Measurements from ENCODE around the gene GATA5.
"Not testable (repeated sequence)": the region's sequence is repeated elsewhere in the genome, so short reads cannot be mapped to it uniquely, and the experiment has no call there.

Gene GATA5

DNA sequence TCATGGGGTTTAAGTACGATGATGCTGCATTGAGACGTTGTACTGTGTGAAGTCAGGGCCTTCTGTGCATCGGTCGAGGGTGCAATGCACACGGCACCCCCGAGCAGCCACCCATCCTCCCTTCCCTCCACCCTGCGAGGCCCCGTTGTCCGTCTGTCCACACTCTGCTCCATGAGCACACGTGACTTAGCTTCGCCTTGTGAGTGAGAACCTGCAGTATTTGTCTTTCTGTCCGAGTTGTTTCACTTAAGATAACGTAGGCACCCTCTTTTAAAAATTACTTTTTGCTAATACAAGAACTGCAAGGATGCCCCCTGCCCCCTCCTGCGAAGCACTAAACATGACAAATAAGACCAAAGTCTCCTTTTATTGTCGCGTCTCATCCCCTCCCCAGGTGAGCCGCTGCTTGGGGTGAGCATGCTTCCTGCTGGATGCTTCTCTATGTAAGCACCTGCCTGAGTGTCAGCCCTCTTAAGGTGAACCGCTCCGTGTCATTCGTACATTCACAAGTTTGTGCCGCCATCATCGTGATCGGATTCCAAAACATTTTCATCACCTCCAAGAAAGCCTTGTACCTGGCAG, 44.8 kb downstream of the GATA5 start:
- no peak for DNase-seq (ENCODE audit: low read depth, low spot score)

DNA sequence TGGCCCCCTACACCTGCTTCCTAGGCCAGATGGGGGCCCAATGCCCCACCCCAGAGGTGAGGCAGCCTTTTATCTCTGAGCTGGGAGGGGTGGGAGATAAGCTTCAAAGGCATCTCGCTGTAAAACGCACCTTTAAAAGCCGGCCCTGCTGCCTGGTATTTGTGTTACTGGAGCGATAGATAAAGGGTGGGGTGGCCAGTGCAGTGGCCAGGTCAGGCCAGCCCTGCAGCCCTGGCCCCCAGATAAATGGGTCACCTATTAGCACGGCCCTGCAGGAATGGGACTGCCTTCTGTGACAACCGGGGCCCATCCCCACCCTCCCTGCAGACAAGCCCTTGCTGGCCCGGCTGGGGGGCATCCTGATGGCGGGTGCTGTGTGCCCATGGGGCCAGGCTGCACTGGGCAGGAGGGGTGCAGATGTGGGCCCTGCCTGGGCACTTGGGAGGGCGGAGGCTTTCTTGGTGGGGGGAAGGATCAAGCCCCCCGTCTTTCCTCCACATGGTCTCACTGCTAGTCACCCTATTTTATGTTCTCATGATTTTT, 45.4 kb downstream of the GATA5 start:
- DNase-seq (ENCODE audit: low read depth, low spot score) = no peak

GRCh38 chr20:62429455-62430310, 46.1 kb downstream of the GATA5 start:
- DNase-seq (ENCODE audit: low read depth, low spot score) = no peak

DNA sequence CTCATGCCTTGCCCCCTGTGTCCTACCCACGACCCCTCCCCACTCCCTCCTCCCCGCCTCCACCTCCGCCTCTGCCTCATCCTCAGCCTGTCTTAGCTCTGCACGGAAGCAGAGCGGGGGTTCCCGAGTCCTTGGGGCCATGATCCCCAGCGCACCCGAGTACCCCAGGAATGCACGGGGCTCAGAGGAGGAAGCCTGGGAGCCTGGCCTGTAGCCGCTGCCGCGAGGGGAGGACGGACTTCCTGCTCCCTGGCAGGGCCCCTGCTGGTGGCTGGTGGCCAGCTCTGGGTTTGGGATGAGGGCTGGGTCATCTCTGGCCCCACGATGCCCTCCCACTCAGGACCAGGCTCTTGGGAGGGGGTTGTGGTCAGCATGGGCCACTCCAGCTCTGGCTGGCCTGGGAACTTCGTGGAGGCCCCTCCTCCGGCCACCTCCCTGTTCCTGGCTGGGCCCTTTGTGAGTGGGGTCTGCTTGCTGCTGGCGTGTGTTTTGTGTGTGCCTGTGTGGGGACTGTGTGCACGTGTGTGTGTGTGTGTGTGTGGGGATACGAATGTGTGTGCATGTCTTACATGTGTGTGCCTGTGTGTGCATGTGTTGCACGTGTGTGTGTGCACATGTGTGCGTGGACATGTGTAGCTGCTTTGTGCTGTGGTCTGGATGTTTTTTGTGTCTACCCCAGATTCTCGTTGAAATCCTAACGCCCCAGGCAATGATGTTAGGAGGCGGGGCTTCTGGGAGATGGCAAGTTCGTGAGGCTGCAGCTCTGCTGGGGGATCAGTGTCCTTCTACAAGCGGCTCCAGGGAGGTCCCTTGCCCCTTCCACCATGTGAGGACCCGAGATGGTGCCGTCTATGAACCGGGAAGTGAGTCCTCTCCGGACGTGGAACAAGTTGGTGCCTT, 47.1 kb downstream of the GATA5 start:
- DNase-seq (ENCODE audit: low read depth, low spot score) = no peak

- no peak for DNase-seq (ENCODE audit: low read depth, low spot score)
Observed at GRCh38 chr20:62428002-62428372, 47.8 kb downstream of the GATA5 start.

- DNase-seq (ENCODE audit: low read depth, low spot score) = no peak
Observed at GRCh38 chr20:62427172-62428001, 48.4 kb downstream of the GATA5 start, which contains the start of gene RBBP8NL. TSS of gene RBBP8NL (minus strand) at chr20:62427539. CDS start at chr20:62419647, 7,892 bp downstream.

- no peak for DNase-seq (ENCODE audit: low read depth, low spot score)
Observed at GRCh38 chr20:62426699-62427131, 49.1 kb downstream of the GATA5 start.

- DNase-seq (ENCODE audit: low read depth, low spot score) = not testable (repeated sequence)
Observed at GRCh38 chr20:62426059-62426348, 49.8 kb downstream of the GATA5 start.

- DNase-seq (ENCODE audit: low read depth, low spot score) = no peak
Observed at GRCh38 chr20:62425281-62426058, 50.3 kb downstream of the GATA5 start.

DNA sequence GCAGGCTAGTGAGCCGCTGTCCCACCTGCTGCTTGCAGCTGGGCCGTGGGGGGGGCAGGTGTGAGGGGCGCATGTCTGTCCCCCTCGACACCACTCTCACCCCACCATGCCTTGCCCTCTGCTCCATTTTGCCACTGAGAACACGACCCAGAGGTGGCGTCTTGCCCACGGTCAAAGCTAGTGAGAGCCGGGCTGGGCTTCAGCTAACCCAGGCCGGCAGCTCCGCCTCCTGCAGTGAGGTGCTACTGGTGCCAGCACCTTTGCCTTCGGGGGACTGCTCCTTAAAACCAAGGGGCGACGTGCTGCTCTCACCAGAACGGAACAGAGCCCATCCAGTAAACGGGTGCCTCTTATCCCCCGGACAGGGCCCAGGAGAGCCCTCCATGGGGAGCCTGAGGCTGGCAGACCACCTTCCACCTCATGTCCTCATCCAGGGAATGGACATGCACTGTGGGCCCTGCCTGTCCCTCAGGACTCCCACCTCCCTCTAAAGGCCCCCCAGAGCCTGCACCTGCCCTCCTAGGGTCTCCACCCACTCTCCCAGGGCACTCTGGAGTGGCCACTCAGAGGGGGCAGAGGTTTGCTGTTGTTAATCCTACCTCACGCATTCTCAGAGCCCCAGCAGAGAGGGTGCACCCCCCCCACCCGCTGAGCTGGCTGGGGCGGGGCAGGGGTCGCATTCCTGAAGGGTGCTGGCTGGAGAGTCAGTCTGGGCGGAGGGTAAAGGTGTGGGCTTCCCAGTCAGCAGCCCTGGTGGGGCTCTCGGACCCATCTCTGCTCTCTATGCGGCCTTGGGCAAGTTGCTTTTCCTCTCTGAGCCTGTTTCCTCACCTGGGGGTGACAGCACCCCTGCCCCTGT, 51.3 kb downstream of the GATA5 start:
- no peak for DNase-seq (ENCODE audit: low read depth, low spot score)

- no peak for DNase-seq (ENCODE audit: low read depth, low spot score)
Observed at GRCh38 chr20:62423326-62423706, 52.5 kb downstream of the GATA5 start.

DNA sequence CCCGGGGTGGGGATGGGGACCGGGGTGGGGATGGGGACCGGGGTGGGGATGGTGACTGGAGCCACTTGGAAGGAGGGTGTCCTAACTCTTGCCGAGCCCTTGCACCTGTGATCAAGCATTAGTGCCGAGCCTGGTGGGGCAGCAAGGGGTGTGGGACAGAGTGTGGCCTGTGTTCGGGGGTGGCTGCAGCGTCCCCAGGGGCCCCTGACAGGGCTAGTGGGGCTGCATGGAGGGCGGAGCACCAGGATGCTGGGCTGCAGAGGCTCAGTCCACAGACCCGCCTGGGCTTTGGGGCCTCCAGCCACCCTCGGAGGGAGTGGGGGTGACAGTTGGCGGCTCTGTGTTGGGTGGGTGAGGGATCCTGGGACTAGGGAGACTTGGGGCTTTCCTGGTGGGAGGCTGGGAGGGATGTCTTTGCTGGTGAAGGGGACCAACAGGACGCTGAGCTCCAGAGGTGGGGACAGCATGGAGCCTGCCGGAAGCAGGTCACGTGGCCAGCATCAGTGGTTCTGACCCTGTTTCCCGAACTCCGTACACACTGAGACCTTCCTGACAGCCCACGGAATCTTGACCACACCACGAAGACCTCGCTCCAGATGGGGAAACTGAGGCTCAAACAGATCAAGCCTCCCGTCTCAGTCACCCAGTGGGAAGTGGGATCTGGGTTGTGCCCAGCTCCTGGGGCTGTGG, 53.0 kb downstream of the GATA5 start:
- DNase-seq (ENCODE audit: low read depth, low spot score) = no peak

DNA sequence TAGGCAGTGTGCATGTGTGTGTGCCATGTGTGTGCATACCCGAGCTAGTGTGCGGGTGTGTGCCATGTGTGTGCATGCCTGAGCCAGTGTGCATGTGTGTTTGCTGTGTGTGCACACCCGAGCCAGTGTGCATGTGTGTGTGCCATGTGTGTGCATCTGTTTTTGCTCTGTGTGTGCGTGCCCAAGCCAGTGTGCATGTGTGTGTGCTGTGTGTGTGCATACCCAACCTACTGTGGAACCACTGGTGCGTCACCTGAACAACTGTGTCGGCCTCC, 54.1 kb downstream of the GATA5 start:
- DNase-seq (ENCODE audit: low read depth, low spot score) = no peak

DNA sequence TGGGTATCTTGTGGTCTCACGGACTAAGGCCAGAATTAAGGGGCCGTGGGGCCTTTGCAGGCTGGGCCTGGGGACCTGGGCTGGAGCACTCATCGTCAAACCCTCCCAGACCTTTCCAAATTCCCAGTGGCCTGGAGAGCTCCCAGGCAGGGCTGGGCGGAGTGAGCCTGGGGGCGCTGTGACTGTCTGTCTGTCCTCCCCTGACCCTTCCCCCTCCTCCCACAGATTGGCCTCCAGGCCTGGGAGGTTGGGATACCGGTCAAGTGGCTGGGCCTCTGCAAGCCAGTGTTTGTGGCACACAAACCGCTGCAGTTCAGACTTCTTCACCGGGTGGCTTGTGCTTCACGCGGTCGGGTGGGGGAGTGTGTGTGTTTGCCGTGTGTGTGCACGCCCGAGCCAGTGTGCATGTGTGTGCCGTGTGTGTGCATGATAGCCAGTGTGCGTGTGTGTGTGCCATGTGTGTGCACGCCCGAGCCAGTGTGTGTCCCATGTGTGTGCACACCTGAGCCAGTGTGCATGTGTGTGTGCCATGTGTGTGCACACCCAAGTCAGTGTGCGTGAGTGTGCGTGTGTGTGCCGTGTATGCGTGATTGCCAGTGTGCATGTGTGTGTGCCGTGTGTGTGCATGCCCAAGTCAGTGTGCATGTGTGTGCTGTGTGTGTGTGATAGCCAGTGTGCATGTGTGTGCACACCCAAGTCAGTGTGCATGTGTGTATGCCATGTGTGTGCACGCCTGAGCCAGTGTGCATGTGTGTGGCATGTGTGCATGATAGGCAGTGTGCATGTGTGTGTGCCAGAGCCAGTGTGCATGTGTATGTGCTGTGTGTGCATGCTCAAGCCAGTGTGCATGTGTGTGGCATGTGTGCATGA, 54.7 kb downstream of the GATA5 start:
- DNase-seq (ENCODE audit: low read depth, low spot score) = no peak

DNA sequence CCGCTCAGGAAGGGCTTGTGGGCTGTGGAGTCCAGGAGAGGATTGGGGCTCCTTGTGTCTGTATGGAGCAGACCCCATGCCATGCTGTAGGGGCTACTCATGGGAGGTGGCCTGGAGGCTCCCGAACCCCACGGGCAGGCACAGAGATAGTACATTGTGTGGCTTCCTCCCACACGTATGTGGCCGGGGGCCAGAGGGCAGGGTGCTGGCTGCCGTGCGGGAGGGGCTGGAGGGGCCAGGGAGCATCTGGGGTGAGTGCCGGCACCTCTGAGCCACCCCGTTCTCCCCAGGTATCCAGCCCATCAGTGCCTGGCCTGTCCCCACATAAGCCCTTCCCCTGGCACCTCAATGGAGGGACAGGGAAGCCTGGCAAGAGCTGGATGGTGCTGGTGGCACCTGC, 56.0 kb downstream of the GATA5 start:
- DNase-seq (ENCODE audit: low read depth, low spot score) = no peak

GRCh38 chr20:62418709-62419487, 56.9 kb downstream of the GATA5 start:
- no peak for DNase-seq (ENCODE audit: low read depth, low spot score)

GRCh38 chr20:62417981-62418708, 57.6 kb downstream of the GATA5 start:
- no peak for DNase-seq (ENCODE audit: low read depth, low spot score)
